CD4-positive, alpha-beta T cell treated with Interleukin-6 for 4 hours (primary cell): ENCODE data around the gene RPL21.
A peak's percentile ranks its signal among the peaks of the same experiment; 100 is the strongest.
"Not testable (repeated sequence)": the region's sequence is repeated elsewhere in the genome, so short reads cannot be mapped to it uniquely, and the experiment has no call there.

Source experiments
- DNase-seq: peaks from one replicate; pipeline ENCODE4 v3.0.0-alpha.2; 2020; ENCODE audit warnings: mixed read lengths

Gene RPL21

DNA sequence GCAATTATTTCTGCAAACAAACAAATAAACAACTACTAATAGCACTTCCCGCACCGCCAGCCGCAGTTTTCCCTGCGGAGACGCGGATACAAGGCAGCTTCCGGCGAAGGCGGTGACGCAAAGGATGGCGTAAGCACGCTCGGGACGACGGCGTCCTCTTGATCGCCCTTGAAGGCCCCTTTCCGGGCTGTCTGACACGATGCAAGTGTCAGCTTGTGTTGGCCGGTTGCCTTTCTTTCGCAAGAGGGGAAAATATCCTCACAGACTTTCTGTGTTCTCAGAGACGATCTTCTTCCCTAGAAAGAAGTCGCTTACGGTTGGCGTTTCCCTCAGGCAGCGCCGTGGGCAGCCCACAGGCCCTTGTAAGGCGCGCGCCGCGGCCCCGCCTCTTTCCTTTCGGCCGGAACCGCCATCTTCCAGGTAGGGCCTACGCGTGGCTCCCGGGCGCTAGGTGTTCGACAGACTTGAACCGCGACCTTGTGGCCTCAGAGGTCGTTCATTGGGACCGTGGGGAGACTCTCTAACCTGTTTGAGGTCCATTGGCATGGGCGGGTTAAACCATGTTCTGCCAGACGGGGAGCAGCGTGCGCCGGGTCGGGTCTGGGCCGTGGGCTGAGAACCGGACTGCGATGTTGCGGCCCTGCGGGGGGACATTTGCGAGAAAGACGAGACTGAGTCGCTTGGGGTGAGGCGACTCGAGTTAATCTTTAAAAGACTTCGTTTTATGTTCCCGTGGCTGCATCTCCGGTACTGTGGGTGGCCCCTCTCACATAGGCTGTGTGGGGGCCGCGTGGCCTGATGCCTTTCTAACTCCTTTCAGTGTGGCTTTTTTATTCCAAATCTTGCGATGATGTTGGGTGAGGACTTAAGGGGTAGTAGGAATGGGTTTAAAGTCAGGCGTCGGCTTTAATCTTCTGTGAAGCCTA lies at the start of gene RPL21:
RPL21 (plus strand) TSS at position 393 of the 926 bp plus-strand sequence. CDS start 2,219 bp downstream, outside the sequence.
- DNase-seq: peak; percentile 92

DNA sequence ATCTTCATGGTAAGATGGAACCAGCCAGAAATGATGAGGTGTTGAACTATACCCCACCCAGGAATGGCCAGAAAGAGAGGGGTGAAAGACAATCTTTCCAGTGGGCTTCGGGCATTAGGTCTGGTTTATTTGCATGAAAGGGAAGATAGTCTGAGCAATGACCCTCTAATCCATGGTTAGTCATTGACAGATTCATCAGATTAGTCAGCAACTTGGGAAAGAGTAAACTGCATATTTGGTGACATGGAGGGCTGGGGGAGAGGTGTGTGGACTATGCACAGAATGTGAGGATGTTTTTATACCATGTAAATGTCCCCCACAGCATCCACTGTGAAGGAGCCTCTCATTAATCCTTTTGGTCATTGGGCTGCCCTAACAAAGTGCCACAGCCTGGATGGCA lies 49.7 kb upstream of the RPL21 start:
- no peak for DNase-seq

DNA sequence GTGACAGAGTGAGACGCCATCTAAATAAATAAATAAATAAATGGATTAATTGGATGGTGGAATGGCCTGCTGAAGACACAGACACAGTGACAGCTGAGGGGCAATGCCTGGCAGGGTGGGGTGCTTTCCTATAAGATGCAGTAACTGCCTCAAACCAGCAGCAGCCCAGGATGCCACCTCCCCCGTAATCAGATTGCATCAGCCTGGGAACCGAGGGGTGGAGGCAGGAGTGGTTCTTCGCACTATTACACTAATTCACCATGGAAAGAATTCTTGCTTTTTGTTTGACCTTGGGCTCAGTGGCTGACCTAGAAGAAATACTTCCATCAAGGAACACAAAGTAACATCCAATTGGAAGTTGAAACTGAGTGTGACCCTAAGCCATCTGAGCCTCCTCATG lies 48.2 kb upstream of the RPL21 start:
- no peak for DNase-seq

DNA sequence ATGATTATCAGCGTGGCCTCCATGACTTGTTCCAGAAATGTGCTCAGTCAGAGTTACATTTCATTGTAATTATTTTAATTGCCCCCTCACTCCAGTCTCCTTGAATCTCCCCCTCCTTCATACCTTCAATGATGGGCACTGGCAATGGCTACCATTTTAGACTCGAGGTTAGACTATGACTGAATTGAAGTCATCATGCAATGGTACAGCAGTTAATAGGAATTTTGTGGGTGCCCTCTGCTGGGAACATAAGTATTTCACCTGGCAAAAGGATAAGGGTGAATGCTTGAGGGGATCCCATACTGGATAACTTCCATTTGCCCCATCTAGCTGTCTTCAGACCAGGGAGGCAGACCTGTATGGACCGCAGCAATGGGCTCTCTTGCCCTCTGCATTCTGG lies 47.5 kb upstream of the RPL21 start:
- DNase-seq: peak; percentile 6

DNA sequence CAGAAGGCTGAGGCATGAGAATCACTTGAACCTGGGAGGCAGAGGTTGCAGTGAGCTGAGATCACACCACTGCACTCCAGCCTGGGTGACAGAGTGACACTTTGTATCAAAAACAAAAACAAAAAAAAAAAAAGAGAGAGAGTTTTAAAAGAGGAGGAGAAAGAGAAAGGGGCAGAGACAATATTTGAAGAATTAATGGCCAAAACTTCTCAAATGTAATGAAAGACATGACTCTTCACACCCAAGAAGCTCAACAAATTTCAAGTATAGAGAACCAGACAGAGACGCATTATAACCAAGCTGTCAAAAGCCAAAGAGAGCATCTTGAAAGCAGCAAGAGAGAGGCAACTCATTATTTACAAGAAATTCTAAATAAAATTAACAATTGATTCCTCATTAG lies 42.8 kb upstream of the RPL21 start:
- DNase-seq: no peak

DNA sequence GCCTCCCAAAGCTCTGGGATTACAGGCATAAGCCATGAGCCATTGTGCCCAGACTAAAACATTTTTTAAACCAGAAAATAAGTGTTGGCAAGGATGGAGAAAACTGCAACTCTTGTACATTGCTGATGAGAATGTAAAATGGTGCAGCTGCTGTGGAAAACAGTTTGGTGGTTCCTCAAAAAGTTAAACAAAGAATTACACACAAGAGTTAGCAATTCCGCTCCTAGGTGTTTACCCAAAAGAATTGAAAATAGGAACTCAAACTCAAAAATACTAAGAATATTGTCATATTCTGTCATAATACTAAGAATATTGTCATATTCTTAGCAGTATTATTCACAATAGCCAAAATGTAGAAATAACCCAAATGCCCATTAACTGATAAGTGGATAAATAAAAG lies 40.1 kb upstream of the RPL21 start:
- DNase-seq: no peak

DNA sequence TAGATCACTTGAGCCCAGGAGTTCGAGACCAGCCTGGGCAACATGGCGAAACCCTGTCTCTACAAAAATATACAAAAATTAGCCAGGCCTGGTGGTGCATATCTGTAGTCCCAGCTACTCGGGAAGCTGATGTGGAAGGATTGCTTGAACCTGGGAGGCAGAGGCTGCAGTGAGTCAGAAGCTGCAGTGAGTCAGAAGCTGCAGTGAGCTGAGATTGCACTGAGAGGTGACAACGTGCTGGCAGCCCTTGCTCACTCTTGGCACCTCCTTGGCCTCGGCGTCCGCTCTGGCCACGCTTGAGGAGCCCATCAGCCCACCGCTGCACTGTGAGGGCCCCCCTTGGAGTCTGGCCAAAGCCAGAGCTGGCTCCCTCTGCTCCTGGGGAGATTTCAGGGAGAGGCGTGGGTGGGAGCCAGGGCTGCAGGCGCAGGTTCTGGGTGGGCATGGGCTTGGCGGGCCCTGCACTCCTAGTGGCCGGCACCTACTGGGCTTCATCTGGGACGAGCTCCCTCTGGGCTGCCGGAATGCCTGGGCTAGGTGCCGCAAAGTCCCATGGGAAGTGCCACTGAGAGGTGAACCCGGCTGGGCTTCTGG lies 39.5 kb upstream of the RPL21 start:
- no peak for DNase-seq

DNA sequence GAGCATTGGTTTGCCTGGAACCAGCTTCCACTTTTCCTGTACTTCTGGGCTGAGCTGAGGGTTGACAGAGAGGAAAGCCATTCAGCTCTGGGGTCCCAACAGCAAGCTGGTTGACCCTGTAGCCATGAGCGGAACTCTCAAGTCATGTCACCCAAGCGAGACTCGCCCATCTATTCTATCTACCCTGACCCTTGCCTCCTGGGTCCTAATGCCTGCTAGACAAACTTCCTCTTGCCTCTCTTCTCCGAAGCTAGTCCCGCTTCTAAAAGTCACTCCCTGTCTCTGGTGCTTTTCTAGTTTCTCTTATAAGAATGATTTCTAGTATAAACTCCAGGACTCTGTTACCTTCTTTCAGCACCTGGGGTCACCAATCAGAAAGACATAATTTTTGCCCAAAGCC lies 38.0 kb upstream of the RPL21 start:
- not testable (repeated sequence) for DNase-seq

DNA sequence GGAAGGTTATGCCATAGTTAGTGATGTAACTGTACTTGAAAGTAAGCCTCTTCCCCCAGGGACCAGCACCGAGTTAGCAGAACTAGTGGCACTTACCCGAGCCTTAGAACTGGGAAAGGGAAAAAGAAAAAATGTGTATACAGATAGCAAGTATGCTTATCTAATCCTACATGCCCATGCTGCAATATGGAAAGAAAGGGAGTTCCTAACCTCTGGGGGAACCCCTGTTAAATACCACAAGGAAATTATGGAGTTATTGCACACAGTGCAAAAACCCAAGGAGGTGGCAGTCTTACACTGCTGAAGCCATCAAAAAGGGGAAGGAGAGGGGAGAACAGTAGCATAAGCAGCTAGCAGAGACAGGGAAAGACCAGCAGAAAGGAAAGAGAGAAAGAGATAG lies 33.6 kb upstream of the RPL21 start:
- not testable (repeated sequence) for DNase-seq

DNA sequence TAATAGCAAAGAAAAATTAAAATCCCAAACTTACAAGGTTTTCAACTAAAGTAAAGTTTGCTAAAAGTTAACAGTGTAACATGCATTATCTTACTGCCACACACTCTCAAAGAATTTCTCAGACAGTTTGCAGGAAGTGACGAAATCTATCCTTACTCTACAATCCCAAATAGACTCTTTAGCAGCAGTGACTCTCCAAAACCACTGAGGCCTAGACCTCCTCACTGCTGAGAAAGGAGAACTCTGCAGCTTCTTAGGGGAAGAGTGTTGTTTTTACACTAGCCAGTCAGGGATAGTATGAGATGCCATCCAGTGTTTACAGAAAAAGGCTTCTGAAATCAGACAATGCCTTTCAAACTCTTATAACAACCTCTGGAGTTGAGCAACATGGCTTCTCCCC lies 32.5 kb upstream of the RPL21 start:
- not testable (repeated sequence) for DNase-seq

DNA sequence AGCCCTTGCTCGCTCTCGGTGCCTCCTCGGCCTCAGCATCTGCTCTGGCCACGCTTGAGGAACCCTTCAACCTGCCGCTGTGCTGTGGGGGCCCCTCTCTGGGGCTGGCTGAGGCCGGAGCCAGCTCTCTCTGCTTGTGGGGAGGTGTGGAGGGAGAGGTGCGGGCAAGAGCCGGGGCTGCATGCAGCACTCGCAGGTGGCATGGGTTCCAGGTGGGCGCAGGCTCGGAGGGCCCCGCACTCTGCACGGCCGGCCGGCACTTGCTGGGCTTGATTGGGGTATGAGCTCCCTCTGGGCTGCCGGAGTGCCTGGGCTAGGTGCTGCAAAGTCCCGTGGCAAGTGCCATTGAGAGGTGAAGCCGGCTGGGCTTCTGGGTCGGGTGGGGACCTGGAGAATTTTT lies 31.7 kb upstream of the RPL21 start:
- no peak for DNase-seq

DNA sequence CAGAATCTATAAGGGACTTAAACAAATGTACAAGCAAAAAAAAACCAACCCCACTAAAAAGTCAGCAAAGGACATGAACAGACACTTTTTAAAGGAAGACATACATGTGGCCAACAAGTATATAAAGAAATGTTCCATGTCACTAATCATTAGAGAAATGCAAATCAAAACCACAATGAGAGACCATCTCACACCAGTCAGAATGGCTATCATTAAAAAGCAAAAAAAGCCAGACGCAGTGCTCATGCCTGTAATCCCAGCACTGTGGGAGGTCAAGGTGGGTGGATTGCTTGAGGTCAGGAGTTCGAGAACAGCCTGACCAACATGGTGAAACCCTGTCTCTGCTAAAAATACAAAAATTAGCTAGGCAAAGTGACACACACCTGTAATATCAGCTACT lies 29.3 kb upstream of the RPL21 start:
- not testable (repeated sequence) for DNase-seq

DNA sequence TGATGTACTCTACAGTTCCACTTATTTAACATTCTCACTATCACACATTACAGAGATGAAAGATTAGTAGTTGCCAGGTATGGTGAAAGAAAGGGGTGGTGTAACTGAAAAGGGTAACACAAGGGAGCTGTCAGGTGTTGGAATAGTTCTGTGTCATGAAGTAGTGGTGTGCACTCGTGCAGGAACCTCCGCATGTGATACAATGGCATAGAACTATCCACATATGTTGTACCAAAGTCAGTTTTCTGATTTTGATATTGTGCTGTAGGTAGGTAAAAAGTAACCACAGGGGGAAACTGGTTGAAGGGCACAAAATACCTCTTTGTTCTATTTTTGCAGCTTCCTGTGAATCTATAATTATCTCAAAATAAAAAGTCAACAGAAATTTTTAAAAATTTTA lies 24.4 kb upstream of the RPL21 start:
- DNase-seq: no peak

DNA sequence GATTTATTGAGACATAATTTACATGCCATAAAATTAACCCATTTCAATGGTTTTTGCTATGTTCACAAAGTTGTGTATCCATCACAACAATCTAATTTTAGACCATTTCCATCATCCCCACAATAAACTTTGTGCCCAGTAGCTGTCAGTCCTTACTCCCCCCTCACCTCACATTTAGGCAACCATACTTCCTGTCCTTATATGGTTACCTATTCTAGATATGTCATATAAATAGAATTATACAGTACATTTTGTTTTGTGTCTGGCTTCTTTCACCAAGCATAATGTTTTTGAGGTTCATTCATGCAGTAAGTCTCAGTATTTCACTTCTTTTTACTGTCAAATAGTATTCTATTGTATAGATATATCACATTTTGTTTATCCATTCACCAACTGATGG lies 23.2 kb upstream of the RPL21 start:
- no peak for DNase-seq

DNA sequence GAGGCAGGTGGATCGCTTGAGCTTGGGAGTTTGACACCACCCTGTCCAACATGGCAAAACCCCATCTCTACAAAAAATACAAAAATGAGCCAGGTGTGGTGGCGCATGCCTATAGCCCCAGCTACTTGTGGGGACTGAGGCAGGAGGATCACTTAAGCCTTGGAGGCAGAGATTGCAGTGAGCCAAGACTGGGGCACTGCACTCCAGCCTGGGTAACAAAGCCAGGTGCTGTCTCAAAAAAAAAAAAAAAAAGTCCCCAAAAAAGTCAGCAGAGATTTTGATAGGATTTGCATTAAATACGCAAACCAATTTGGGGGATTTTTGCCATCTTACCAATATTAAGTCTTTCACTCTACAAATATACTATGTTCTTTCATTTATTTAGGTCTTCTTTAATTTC lies 21.7 kb upstream of the RPL21 start:
- DNase-seq: no peak

DNA sequence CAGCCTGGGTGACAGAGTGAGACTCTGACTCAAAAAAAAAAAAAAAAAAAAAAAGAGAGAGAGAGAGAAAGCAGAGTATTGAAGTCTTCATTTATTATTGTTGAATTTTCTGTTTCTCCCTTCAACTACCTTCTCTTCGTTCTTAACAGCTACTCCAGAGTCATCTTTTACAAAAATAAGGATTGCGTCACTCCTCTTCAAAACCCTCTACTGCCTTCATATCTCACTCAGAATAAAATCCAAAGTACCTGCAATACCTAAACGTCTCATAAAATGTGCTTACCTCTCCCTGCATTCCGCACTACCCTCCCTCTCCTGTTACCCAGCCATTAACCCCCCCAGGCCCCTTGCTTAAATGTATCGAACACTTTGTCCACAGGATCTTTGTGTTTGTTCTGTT lies 17.4 kb upstream of the RPL21 start:
- DNase-seq: no peak

DNA sequence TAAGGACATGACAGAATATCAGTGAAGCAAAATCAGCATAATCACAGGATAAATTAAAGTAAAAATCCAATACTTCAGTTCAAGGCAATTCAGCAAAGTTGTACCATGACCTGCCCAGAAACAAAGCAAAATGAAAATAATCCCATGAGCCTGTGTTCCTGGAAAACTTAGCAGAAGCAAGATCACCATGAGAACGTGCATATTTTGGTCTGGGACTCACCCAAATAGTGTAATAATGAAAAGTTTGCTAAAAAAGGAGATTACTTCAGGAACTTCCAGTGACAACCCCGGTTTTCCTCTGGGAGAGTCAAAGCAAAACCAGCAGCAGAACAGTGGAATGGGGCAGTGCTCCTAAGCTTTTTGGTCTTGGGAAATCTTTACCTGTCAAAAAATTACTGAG lies 14.9 kb upstream of the RPL21 start:
- DNase-seq: no peak

DNA sequence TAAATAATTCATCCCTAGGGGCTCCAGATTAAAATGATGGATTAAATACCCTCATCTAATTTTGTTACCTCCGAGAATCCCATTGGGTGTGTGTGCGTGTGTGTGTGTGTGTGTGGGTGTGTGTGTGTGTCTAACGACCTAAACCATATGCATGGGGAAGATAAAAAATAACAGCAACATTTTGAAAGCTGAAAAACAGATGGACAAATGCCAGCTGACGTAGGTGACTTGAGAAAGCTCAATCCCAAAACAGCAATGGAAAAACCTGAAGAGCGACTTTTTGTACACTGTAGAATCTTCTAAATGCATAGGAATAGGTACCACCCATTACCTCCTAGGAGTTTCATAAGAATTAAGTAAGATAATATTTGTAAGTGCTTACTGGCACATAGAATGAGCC lies 8.7 kb upstream of the RPL21 start:
- no peak for DNase-seq

DNA sequence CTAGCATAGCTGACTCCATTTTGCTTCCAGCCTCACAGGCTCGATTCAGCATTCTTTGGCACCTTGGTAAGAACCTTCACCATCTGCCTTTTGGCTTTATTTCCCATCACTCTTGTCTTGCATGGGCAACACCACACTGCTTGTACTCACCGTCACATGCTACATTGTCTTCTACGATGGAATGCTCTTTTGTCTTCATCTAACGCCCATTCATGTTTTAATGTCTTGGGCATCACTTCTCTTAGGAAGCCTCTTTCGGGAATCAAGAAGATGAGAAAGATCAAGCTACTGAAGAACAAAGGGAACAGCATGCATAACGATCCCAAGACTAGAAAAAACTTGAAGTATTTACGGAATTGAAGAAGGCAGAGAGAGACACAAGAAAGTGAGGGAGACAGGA lies 5.7 kb upstream of the RPL21 start:
- DNase-seq: no peak

DNA sequence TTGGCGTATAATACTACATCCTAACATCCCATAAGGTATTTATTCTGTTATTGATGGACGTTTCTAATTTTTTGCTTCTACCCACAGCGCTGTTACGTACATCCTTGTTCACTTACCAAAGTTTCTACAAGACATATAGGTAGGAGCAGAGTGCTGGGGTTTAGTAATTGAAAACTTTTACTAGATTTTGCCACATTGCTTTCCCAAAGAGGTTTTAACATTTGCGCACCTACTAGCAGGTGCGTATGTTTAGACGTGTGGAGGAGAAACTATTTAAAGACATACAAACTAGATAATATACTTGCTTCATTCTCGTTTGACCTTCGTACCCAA lies 559 bp upstream of the RPL21 start:
- DNase-seq: no peak

DNA sequence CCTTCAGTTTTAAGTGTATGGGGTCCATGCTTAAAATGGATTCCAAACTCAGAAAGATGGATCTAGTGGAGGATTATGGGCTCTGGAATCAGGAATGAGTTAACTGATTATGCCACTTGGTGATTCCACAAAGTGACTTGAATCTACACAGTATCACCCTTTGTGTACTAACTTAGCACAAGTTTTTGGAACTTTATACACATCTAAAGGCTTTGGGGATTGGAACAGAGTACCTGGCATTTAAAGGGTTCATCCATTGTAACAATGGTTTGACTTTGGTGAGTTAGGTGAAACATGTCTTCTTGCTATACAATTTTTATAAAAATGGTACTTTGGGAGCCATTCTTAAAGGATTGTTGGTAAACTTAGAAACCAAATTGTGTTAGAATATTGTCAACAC lies 1.1 kb downstream of the RPL21 start:
- DNase-seq: no peak

DNA sequence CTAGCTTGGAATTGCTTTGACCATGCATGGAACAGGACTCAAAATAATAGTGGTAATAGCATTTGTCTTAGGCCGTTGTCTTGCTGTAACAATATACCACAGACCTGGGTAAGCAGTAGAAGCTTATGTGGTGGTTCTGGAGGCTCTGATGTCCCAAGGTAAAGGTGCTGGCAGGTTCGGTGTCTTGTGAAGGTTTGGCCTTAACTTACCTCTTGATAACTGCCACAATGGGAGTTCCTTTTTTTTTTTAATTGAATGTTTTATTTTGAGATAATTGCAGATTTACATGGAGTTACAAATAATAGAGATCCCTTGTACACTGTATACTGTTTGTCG lies 5.8 kb downstream of the RPL21 start:
- DNase-seq: no peak

DNA sequence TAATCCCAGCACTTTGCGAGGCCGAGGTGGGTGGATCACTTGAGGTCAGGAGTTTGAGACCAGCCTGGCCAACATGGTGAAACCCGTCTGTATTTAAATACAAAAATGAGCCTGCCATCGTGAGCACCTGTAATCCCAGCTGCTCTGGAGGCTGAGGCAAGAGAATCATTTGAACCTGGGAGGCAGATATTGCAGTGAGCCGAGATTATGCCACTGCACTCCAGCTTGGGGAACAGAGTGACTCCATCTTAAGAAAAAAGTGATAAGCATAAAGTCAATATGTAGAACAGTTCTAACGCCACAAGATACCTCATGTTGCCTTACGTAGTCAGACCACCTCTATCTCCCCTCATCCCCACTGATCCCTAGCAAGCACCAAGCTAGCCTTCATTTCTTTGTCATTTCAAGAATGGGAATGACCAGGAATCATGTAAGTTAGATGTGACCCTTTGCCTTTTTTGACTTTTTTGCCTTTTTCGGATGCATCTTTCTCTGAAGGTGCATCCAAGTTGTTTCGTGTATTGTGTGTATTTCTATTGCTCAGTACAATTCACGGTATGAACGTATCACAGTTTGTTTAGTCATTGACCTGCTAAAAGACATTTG lies 6.4 kb downstream of the RPL21 start:
- no peak for DNase-seq

DNA sequence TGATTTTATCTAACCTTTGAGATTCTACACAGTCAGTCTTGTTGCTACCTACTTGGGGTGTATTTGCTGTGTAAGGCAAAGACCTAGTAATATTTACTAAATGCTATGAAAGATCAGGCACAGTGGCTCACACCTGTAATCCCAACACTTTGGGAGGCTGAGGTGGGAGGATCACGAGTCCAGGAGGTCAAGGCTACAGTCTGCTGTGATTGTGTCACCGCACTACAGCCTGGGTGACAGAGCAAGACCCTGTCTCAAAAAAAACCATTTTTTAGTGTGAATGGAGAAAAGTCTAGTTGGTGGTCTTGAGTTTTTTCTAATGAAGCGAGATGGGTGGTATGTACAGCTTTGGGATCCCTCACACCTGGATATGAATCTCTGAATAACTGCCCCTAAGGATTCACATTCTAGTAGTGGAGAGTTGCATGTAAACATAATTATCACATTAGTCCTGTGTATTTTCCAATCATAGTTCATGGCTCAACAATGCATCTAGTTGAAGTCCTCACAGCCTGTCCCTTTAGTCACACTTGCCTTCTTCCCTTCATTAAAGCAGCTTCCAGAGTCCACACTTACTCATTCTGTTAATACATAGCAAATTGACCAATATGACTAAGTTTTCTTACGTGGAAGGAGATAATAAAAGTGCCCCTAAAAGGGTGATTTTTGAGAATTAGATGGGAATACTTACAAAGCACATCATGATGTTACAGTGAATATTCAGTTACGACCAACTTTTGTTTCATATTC lies 7.5 kb downstream of the RPL21 start:
- no peak for DNase-seq
